Fibroblast of lung (primary cell): ENCODE data around the gene CARMIL3. TPM values are rescaled to one million over a fixed set of nuclear protein-coding genes. Genes with fewer than 3 reads are reported as not detected.

Experiments
- DNase-seq, 2 donors: peaks; one replicate each; pipeline versions ENCODE4 v3.0.0 to v3.0.0-alpha.2; 2010; ENCODE audit warnings: low read depth in 2 of 2
- H2AFZ ChIP-seq: 2 replicates; pipeline ENCODE4 v1.5.1; 2012; ENCODE audit warnings: low read length, control low read depth, inconsistent platforms
- H3K27ac ChIP-seq: 2 replicates; pipeline ENCODE4 v1.5.1; 2011; ENCODE audit warnings: low read length, control low read depth; ENCODE audit not compliant: insufficient read depth
- H3K27me3 ChIP-seq: 2 replicates; pipeline ENCODE4 v1.5.1; 2011; ENCODE audit warnings: mild to moderate bottlenecking, low read length; ENCODE audit not compliant: control insufficient read depth, insufficient read depth
- H3K36me3 ChIP-seq: 2 replicates; pipeline ENCODE4 v1.5.1; 2011; ENCODE audit warnings: low read length; ENCODE audit not compliant: control insufficient read depth, insufficient read depth
- H3K4me1 ChIP-seq: 2 replicates; pipeline ENCODE4 v1.5.1; 2011; ENCODE audit warnings: low read length; ENCODE audit not compliant: control insufficient read depth, insufficient read depth; ENCODE audit errors: extremely low read depth
- H3K4me2 ChIP-seq: 2 replicates; pipeline ENCODE4 v1.5.1; 2011; ENCODE audit warnings: low read length, control low read depth; ENCODE audit not compliant: insufficient read depth; ENCODE audit errors: extremely low read depth
- H3K4me3 ChIP-seq, 4 experiments: fragments of 200-600 bp in 1 of 4; sonication (generic) in 1 of 4; replicated peaks in 1 of 4; 2 replicates each; pipeline ENCODE4 v1.5.1; 2011 to 2016; ENCODE audit warnings: low read length in 4 of 4, low read depth in 3 of 4, mild to moderate bottlenecking in 3 of 4, control low read depth in 2 of 4, inconsistent platforms in 1 of 4, mixed read lengths in 1 of 4; ENCODE audit not compliant: insufficient read depth in 1 of 4; ENCODE audit errors: control extremely low read depth in 1 of 4
- H3K79me2 ChIP-seq: 2 replicates; pipeline ENCODE4 v1.5.1; 2012; ENCODE audit warnings: mild to moderate bottlenecking, low read length, inconsistent platforms; ENCODE audit not compliant: control insufficient read depth, insufficient read depth
- H3K9ac ChIP-seq: 2 replicates; pipeline ENCODE4 v1.5.1; 2011; ENCODE audit warnings: mild to moderate bottlenecking, low read length, control low read depth; ENCODE audit not compliant: insufficient read depth
- H3K9me3 ChIP-seq: 2 replicates; pipeline ENCODE4 v1.5.1; 2012; ENCODE audit warnings: low read depth, low read length; ENCODE audit not compliant: control insufficient read depth, insufficient read depth
- H4K20me1 ChIP-seq: 2 replicates; pipeline ENCODE4 v1.5.1; 2011; ENCODE audit warnings: low read length; ENCODE audit not compliant: control insufficient read depth, insufficient read depth; ENCODE audit errors: extremely low read depth
- EZH2 ChIP-seq: IDR thresholded peaks from 2 replicates; pipeline ENCODE4 v1.5.1; 2012; ENCODE audit warnings: low read length, control low read depth, mild to moderate bottlenecking; ENCODE audit errors: missing control alignments
- polyA plus RNA-seq, 2 donors: library from polyadenylated mRNA; depleted of rRNA in 1 of 2; stranded (reverse) in 1 of 2; unstranded in 1 of 2; fragments of >200 nt; gene quantifications; 2 replicates each; pipeline ENCODE4 v1.2.1, GENCODE V29; 2011 to 2012; ENCODE audit warnings: missing spikeins in 1 of 2
- total RNA-seq: library from RNA; depleted of rRNA; stranded (reverse); fragments of >200 nt; gene quantifications from 2 replicates; pipeline ENCODE4 v1.2.1, GENCODE V29; 2014
- TF ChIP-seq, protein P1 (sequence below), 2 donors: IDR thresholded peaks in 1 of 2; conservative IDR thresholded peaks in 1 of 2; 1 replicate in 1 of 2; 2 replicates in 1 of 2; pipeline ENCODE4 v1.5.1; 2011 to 2012; ENCODE audit warnings: low read length in 2 of 2, control low read depth in 1 of 2, inconsistent platforms in 1 of 2, low read depth in 1 of 2, mild to moderate bottlenecking in 1 of 2

CARMIL3 gene
- total and polyA plus RNA-seq, 2 donors (not counting 1 experiment from before 2014, with no cell fraction given): 0.17 TPM; not detected in 1

DNA sequence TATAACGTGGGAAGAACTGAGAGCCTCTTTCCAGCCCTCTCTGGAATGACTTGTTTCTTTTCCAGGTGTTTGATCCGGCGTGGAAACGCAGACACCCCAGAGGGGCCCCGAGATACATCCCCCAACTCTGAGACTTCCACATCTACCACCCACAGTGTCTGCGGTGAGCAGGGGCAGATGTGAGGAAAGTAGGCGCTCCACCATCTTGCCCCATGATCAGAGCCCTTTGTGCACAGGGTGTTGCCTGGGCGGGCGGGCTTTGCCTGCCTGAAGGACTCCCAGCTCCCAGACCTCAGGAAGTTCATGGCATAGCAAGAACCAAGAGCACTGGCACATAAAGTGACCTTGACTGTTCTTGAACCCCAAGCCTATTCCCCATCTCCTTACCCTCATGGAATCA lies 2.8 kb downstream of the CARMIL3 start:
- Histone ChIP-seq H3K4me2 (no peak overlapping the region), H3K27ac (no peak overlapping the region), H3K79me2 (no peaks in the 10 kb centered on the region), H3K4me3 (no peak overlapping the region), H4K20me1 (no peaks in the 10 kb centered on the region), H3K9me3 (no peaks in the 10 kb centered on the region), H3K4me1 (no peaks in the 10 kb centered on the region), H3K9ac (no peak overlapping the region), H3K27me3 (peaks cover 11% of the 10 kb centered on the region), H3K36me3 (no peaks in the 10 kb centered on the region), H2AFZ (no peak overlapping the region)
- TF ChIP-seq, protein P1, sequence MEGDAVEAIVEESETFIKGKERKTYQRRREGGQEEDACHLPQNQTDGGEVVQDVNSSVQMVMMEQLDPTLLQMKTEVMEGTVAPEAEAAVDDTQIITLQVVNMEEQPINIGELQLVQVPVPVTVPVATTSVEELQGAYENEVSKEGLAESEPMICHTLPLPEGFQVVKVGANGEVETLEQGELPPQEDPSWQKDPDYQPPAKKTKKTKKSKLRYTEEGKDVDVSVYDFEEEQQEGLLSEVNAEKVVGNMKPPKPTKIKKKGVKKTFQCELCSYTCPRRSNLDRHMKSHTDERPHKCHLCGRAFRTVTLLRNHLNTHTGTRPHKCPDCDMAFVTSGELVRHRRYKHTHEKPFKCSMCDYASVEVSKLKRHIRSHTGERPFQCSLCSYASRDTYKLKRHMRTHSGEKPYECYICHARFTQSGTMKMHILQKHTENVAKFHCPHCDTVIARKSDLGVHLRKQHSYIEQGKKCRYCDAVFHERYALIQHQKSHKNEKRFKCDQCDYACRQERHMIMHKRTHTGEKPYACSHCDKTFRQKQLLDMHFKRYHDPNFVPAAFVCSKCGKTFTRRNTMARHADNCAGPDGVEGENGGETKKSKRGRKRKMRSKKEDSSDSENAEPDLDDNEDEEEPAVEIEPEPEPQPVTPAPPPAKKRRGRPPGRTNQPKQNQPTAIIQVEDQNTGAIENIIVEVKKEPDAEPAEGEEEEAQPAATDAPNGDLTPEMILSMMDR (conservative IDR thresholded peaks at IDR 0.05 in 1 of 2, IDR thresholded peaks at IDR 0.05 in 1 of 2; ENCODE audit: low read depth in 1 of 2, low read length in 2 of 2): no peak
- no peak for TF ChIP-seq EZH2
- no peak for DNase-seq

DNA sequence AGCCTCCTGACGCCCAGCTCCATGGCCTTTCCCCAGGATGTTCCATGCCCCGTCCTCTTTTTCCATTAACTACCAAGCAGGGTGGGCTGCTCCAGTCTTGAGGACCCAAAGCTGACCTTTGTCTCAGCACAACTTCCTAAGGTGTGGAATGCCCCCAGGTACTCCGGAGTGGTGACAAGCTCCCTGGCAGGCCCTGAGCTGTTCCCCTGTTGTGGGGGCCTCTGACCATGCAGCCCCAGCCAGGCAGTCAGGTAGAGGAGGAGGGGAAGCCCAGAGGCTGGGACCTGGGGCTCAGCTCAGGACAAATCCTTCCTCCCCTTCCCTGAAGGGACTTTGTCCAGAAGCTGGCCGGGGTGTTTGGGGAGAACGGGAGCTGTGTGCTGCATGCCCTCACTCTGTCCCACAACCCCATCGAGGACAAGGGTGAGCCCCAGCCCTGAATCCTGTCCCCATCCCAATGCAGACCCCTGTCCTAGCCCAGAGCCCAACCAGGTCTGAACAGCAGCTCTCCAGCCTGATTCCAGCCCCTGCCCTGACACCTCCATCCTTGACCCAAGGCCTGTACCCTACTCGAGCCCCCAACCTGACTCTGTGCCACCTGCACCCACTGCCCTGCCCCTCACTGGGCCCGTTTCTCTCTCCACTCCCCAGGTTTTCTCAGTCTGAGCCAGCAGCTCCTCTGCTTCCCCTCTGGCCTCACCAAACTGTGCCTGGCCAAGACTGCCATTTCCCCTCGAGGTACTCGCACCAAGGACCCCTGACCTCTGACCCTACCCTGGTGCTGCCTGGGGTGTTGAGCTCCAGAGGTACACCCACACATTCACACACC lies 4.4 kb downstream of the CARMIL3 start:
- Histone ChIP-seq H3K9me3 (no peaks in the 10 kb centered on the region), H3K4me2 (no peak overlapping the region), H3K79me2 (no peaks in the 10 kb centered on the region), H4K20me1 (no peaks in the 10 kb centered on the region), H3K9ac (no peak overlapping the region), H2AFZ (no peak overlapping the region), H3K4me1 (no peaks in the 10 kb centered on the region), H3K4me3 (no peak overlapping the region), H3K36me3 (no peaks in the 10 kb centered on the region), H3K27ac (no peak overlapping the region), H3K27me3 (peaks cover 5% of the 10 kb centered on the region)
- TF ChIP-seq, protein P1 (conservative IDR thresholded peaks at IDR 0.05 in 1 of 2, IDR thresholded peaks at IDR 0.05 in 1 of 2; ENCODE audit: low read depth in 1 of 2, low read length in 2 of 2): no peak
- no peak for TF ChIP-seq EZH2
- DNase-seq: no peak

DNA sequence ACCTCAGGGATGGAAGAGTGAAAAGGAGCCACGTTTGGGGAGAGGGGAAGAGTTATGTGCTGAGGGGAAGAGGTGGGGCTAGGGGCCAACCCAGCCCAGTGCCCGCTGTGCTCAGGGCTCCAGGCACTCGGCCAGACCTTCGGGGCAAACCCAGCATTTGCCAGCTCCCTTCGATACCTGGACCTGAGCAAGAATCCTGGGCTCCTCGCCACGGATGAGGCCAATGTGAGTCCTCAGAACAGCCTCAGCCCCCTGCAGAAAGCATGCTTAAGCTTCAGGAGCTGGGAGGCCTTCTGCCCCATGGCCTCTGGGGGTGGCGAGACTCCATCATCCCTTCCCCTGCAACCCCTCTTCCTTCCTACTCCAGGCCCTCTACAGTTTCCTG lies 5.0 kb downstream of the CARMIL3 start:
- no peaks in the 10 kb centered on the region for H3K79me2 ChIP-seq
- H3K9ac ChIP-seq: no peak overlapping the region
- H3K27me3 ChIP-seq: peaks cover 5% of the 10 kb centered on the region
- no peak overlapping the region for H3K27ac ChIP-seq
- H2AFZ ChIP-seq: no peak overlapping the region
- no peak overlapping the region for H3K4me2 ChIP-seq
- H4K20me1 ChIP-seq: no peaks in the 10 kb centered on the region
- H3K36me3 ChIP-seq: no peaks in the 10 kb centered on the region
- no peak overlapping the region for H3K4me3 ChIP-seq
- no peaks in the 10 kb centered on the region for H3K4me1 ChIP-seq
- TF ChIP-seq, protein P1 (conservative IDR thresholded peaks at IDR 0.05 in 1 of 2, IDR thresholded peaks at IDR 0.05 in 1 of 2; ENCODE audit: low read depth in 1 of 2, low read length in 2 of 2): no peak
- TF ChIP-seq EZH2: no peak
- no peak for DNase-seq
- H3K9me3 ChIP-seq: no peaks in the 10 kb centered on the region
